ENCODE results near the gene WDR5.

The WDR5 gene

DNA sequence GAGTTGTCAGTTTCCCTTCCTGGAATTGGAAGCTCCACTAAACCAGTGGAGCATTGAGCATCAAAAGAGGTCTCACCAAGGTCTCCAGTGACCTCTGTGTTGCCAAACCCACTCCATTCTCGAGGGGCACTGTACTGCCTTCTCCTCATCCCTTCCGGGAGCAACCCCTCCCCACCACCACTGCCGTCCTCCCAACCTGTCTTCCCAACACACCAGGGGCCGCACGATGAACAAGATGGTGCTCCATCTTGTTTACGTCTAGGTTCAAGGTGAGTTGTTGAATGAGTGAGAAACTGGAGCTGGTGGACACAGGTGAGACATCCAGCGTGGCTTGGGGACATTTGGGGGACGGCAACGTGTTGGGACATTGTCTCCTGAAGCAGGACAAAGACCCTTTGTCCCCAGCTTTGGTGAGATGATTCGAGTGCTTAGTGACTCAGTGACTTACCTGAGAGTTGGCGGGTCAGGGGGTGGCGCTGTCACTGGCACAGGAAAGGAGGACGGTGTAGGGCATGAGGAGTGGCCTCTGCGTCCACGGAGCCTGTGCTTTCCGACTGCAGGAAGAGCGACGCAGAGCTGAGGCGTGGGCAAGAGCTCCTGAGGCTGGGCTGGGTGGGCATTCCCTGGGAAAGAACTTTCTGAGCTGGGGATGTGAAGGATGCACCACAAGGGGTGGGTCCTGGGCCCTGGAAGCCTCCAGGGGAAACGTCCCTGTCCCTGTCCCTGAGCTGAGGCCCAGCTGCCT lies 73.3 kb downstream of the WDR5 start:
- DNase-seq (ENCODE audit: low spot score) = no peak
